Natural killer cell (primary cell): ENCODE measurements around the gene RHAG. TPM values are rescaled to one million over a fixed set of nuclear protein-coding genes. Genes with fewer than 3 reads are reported as not detected.

Experiments
- ATAC-seq, 3 donors: fragments of 150-1000 bp in 2 of 3; fragments of 200-7000 bp in 1 of 3; cut with Tn5 transposase; 1 replicate in 1 of 3; 2 replicates in 2 of 3; pipeline ENCODE4 v1.10.0; 2021; ENCODE audit warnings: mild to moderate bottlenecking in 2 of 3, moderate library complexity in 2 of 3
- DNase-seq, 2 donors: peaks; one replicate each; pipeline versions ENCODE4 v3.0.0 to v3.0.0-alpha.2; 2013 to 2021; ENCODE audit warnings: mixed read lengths in 1 of 2
- H3K27ac ChIP-seq: one replicate; pipeline ENCODE4 v1.5.1; 2013; ENCODE audit warnings: mild to moderate bottlenecking, low read length
- H3K27me3 ChIP-seq: one replicate; pipeline ENCODE4 v1.6.1; 2013; ENCODE audit warnings: low read length; ENCODE audit not compliant: control insufficient read depth, insufficient read depth
- H3K36me3 ChIP-seq: one replicate; pipeline ENCODE4 v1.6.1; 2013; ENCODE audit warnings: low read length; ENCODE audit not compliant: control insufficient read depth, insufficient read depth
- H3K4me1 ChIP-seq: one replicate; pipeline ENCODE4 v1.6.1; 2013; ENCODE audit warnings: low read length; ENCODE audit not compliant: control insufficient read depth, insufficient read depth
- H3K4me3 ChIP-seq: one replicate; pipeline ENCODE4 v1.5.1; 2013; ENCODE audit warnings: low read length
- H3K9me3 ChIP-seq: one replicate; pipeline ENCODE4 v1.6.1; 2013; ENCODE audit warnings: low read length; ENCODE audit not compliant: control insufficient read depth, insufficient read depth
- H3K27ac Mint-ChIP-seq, 2 donors: one replicate each; pipeline ENCODE4 v1.8.0; 2022; ENCODE audit warnings: mild to moderate bottlenecking in 2 of 2, mixed read lengths in 2 of 2, moderate library complexity in 1 of 2
- H3K27me3 Mint-ChIP-seq, 2 donors: one replicate each; pipeline ENCODE4 v1.8.0; 2022; ENCODE audit warnings: low read depth in 2 of 2, mixed read lengths in 2 of 2
- H3K36me3 Mint-ChIP-seq: one replicate; pipeline ENCODE4 v1.8.0; 2022; ENCODE audit warnings: mixed read lengths
- H3K4me1 Mint-ChIP-seq, 2 donors: one replicate each; pipeline ENCODE4 v1.8.0; 2022; ENCODE audit warnings: mixed read lengths in 2 of 2
- H3K4me3 Mint-ChIP-seq: one replicate; pipeline ENCODE4 v1.8.0; 2022; ENCODE audit warnings: mild to moderate bottlenecking, moderate library complexity, mixed read lengths
- H3K9me3 Mint-ChIP-seq, 2 donors: one replicate each; pipeline ENCODE4 v1.8.0; 2022; ENCODE audit warnings: mixed read lengths in 2 of 2
- WGBS: methylation state at CpG from one replicate; pipeline ENCODE4 v1.1.7; 2013; ENCODE audit warnings: missing lambda C conversion rate; ENCODE audit not compliant: insufficient coverage; 5-methylcytosine and 5-hydroxymethylcytosine counted together
- intact Hi-C: fragments of 100-400 bp; cut with micrococcal nuclease; formaldehyde crosslinking; loops from one replicate; pipeline ENCODE4 v1.14.2; 2022
- total RNA-seq, 4 donors: library from RNA; stranded (reverse); fragments of 120-200 nt in 1 of 4; gene quantifications; one replicate each; pipeline versions ENCODE4 v1.2.3 to v1.2.4, GENCODE V29; 2013 to 2022
- TF ChIP-seq, protein P1 (sequence below): fragments of 200-600 bp; IDR thresholded peaks from one replicate; pipeline ENCODE4 v1.8.0; 2022; ENCODE audit warnings: antibody characterized with exemption

The RHAG gene
- total RNA-seq, 3 donors from 2014 or later (not counting 1 experiment from before 2014, with no cell fraction given): not detected

DNA sequence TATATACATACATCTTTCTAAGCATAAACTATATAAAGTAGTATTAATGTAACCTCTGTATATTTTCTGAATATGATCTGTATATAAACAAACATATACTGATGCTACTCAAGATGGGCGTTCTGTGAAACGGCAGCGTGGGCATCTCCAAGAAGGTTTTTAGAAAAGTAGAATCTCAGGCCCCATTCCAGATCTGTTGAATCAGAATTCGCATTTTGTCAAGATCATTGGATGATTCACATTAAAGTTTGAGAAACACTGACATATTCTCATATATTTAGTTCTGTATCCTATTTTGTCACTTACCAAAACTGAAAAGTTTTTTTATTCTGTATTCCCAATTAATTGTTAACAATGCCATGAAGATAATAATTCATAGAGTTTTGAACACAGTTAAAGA is 80.7 kb downstream of the RHAG start:
- peaks cover 6% of the 10 kb centered on the region for H3K27me3 ChIP-seq
- DNase-seq (no peak), ATAC-seq (no peak)
- intact Hi-C loops: no loop called here
- no peak overlapping the region for H3K4me3 ChIP-seq
- Mint-ChIP-seq H3K36me3 (no peaks in the 10 kb centered on the region), H3K4me1 (peaks cover 8 to 10% of the 10 kb centered on the region in 2 donors), H3K27me3 (peaks cover 3 to 9% of the 10 kb centered on the region in 2 donors), H3K4me3 (no peak overlapping the region), H3K9me3 (no peaks in the 10 kb centered on the region), H3K27ac (no peak overlapping the region)
- H3K36me3 ChIP-seq: no peaks in the 10 kb centered on the region
- H3K9me3 ChIP-seq: no peaks in the 10 kb centered on the region
- WGBS: 92% methylated on average over 3 of the region's 4 CpGs
- peaks cover 6% of the 10 kb centered on the region for H3K4me1 ChIP-seq
- TF ChIP-seq, protein P1, sequence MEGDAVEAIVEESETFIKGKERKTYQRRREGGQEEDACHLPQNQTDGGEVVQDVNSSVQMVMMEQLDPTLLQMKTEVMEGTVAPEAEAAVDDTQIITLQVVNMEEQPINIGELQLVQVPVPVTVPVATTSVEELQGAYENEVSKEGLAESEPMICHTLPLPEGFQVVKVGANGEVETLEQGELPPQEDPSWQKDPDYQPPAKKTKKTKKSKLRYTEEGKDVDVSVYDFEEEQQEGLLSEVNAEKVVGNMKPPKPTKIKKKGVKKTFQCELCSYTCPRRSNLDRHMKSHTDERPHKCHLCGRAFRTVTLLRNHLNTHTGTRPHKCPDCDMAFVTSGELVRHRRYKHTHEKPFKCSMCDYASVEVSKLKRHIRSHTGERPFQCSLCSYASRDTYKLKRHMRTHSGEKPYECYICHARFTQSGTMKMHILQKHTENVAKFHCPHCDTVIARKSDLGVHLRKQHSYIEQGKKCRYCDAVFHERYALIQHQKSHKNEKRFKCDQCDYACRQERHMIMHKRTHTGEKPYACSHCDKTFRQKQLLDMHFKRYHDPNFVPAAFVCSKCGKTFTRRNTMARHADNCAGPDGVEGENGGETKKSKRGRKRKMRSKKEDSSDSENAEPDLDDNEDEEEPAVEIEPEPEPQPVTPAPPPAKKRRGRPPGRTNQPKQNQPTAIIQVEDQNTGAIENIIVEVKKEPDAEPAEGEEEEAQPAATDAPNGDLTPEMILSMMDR: no peak
- H3K27ac ChIP-seq: no peak overlapping the region

Other genes starting within 250 kb of the RHAG start
- gene MMUT, start 173.6 kb downstream of the RHAG start, total RNA-seq: 1 to 10 TPM; 6.0 to 7.2 (median 7.1) TPM
- 1 to 10 TPM; 1.5 to 3.2 (median 1.6) TPM for gene CENPQ, start 173.5 kb downstream of the RHAG start, total RNA-seq
- not detected for gene GLYATL3, start 136.9 kb downstream of the RHAG start, total RNA-seq
- not detected for gene C6orf141, start 86.2 kb downstream of the RHAG start, total RNA-seq
- not detected for gene CRISP2, start 76.7 kb upstream of the RHAG start, total RNA-seq
- not detected for gene CRISP3, start 107.5 kb upstream of the RHAG start, total RNA-seq
- gene PGK2, start 150.4 kb upstream of the RHAG start, total RNA-seq: not detected
- not detected for gene CRISP1, start 229.7 kb upstream of the RHAG start, total RNA-seq